OCI-LY7 (cell line): ENCODE results near the gene NAV2. TPM values are rescaled to one million over a fixed set of nuclear protein-coding genes. Genes with fewer than 3 reads are reported as not detected.

Experiments
- BruUV-seq: library from RNA; stranded (reverse); fragments of 400-500 nt; replicated peaks from 2 replicates; lab custom pipeline; 2021; lab: Mats Ljungman, UMichigan
- CTCF ChIA-PET: fragments of 300-600 bp; sonication (Branson Sonifier 250); formaldehyde crosslinking; loops from one replicate; lab custom pipeline; 2022; ENCODE audit warnings: antibody characterized with exemption; ENCODE audit not compliant: unreplicated experiment; lab: Charles Lee
- POLR2A ChIA-PET: fragments of 300-600 bp; sonication (Branson Sonifier 250); formaldehyde crosslinking; loops from one replicate; lab custom pipeline; 2022; ENCODE audit warnings: antibody characterized with exemption; lab: Charles Lee
- DNase-seq: peaks from one replicate; pipeline ENCODE4 v3.0.0-alpha.2; 2015; ENCODE audit warnings: low spot score
- H2AFZ ChIP-seq: fragments of 200-600 bp; sonication (generic), shearing (Covaris generic); 2 replicates; pipeline ENCODE4 v1.6.1; 2014; ENCODE audit warnings: mild to moderate bottlenecking, antibody characterized with exemption, low read length, moderate library complexity
- H3K27ac ChIP-seq: fragments of 200-600 bp; sonication (generic); 2 replicates; pipeline ENCODE4 v1.5.1; 2014; ENCODE audit warnings: mixed run types, low read depth, mild to moderate bottlenecking, moderate library complexity, low read length, inconsistent platforms; ENCODE audit not compliant: poor library complexity, severe bottlenecking
- H3K36me3 ChIP-seq: fragments of 200-600 bp; sonication (generic); 2 replicates; pipeline ENCODE4 v1.6.1; 2014; ENCODE audit warnings: mild to moderate bottlenecking, antibody characterized with exemption, low read length, moderate library complexity, mixed read lengths; ENCODE audit not compliant: insufficient read depth
- H3K4me1 ChIP-seq: fragments of 200-600 bp; sonication (generic); 2 replicates; pipeline ENCODE4 v1.5.1; 2014; ENCODE audit warnings: mild to moderate bottlenecking, low read length; ENCODE audit not compliant: insufficient read depth, poor library complexity, severe bottlenecking
- H3K4me2 ChIP-seq: fragments of 200-600 bp; sonication (generic); 2 replicates; pipeline ENCODE4 v1.6.1; 2014; ENCODE audit warnings: mild to moderate bottlenecking, low read length
- H3K4me3 ChIP-seq: fragments of 200-600 bp; sonication (generic); 2 replicates; pipeline ENCODE4 v1.5.1; 2014; ENCODE audit warnings: mild to moderate bottlenecking, low read depth, low read length; ENCODE audit not compliant: poor library complexity, severe bottlenecking
- H3K79me2 ChIP-seq: fragments of 200-600 bp; sonication (generic); 2 replicates; pipeline ENCODE4 v1.6.1; 2016; ENCODE audit warnings: low read depth, mild to moderate bottlenecking, low read length, moderate library complexity, mixed read lengths; ENCODE audit not compliant: insufficient read depth
- H3K9me2 ChIP-seq: fragments of 200-600 bp; sonication (generic); 2 replicates; pipeline ENCODE4 v1.6.1; 2016; ENCODE audit warnings: mild to moderate bottlenecking, low read length, mixed read lengths; ENCODE audit not compliant: insufficient read depth
- H3K9me3 ChIP-seq: fragments of 200-600 bp; sonication (generic); 2 replicates; pipeline ENCODE4 v1.6.1; 2014; ENCODE audit warnings: mild to moderate bottlenecking, mixed run types, low read length, mixed read lengths
- H4K20me1 ChIP-seq: fragments of 200-600 bp; sonication (generic); 2 replicates; pipeline ENCODE4 v1.6.1; 2014; ENCODE audit warnings: mild to moderate bottlenecking, antibody characterized with exemption, low read length, moderate library complexity, mixed read lengths; ENCODE audit not compliant: insufficient read depth
- EZH2phosphoT487 ChIP-seq: fragments of 200-600 bp; sonication (generic); IDR thresholded peaks from 2 replicates; pipeline ENCODE4 v1.6.1; 2018; ENCODE audit warnings: low read depth, borderline replicate concordance, mild to moderate bottlenecking, mixed run types, antibody characterized with exemption, low read length, moderate library complexity, mixed read lengths
- intact Hi-C: fragments of 100-400 bp; cut with micrococcal nuclease; formaldehyde crosslinking; loops from one replicate; pipeline ENCODE4 v1.10.0; 2022; ENCODE audit not compliant: unreplicated experiment
- total RNA-seq, 2 experiments: library from RNA; depleted of rRNA in 1 of 2; stranded (reverse); fragments of >200 nt in 1 of 2; shearing (Covaris generic) in 1 of 2; gene quantifications; 2 replicates each; pipeline ENCODE4 v1.2.3, GENCODE V29; 2014 to 2022
- TF ChIP-seq, protein P1 (sequence below): fragments of 200-600 bp; sonication (generic); conservative IDR thresholded peaks from 2 replicates; pipeline ENCODE4 v1.5.1; 2014; ENCODE audit warnings: mild to moderate bottlenecking, antibody characterized with exemption, low read length, moderate library complexity, mixed read lengths

The NAV2 gene
- total RNA-seq, 2 experiments from 2014 or later, result 0.06 to 0.68 TPM

DNA sequence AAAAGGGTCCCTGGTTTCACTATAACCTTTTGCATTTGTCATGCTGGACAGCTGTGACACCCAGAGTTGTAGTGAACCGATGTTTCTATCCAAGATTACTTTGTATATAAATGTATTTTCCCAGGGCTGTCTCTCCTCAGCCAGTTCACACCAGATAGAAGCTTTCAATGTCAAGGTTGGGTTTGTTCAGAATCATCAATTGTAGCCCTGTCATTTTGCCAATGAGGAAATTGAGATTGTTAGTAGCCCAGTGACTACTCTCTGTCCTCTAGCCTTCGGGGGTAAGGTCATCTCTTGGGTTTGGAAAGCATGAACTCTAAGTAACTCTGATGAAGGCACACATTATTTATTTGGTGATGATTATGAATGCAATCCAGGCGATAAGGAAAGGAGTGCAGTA lies 282.0 kb downstream of the NAV2 start:
- Histone ChIP-seq H4K20me1 (no peaks in the 10 kb centered on the region), H3K4me3 (no peak overlapping the region), H3K36me3 (no peaks in the 10 kb centered on the region), H3K79me2 (no peaks in the 10 kb centered on the region), H3K27ac (no peak overlapping the region), H3K4me2 (no peak overlapping the region), H3K4me1 (no peaks in the 10 kb centered on the region), H3K9me3 (no peaks in the 10 kb centered on the region), H3K9me2 (no peaks in the 10 kb centered on the region), H2AFZ (no peak overlapping the region)
- intact Hi-C loops, result no loop called here
- no TSS peak for BruUV-seq
- TF ChIP-seq, protein P1, sequence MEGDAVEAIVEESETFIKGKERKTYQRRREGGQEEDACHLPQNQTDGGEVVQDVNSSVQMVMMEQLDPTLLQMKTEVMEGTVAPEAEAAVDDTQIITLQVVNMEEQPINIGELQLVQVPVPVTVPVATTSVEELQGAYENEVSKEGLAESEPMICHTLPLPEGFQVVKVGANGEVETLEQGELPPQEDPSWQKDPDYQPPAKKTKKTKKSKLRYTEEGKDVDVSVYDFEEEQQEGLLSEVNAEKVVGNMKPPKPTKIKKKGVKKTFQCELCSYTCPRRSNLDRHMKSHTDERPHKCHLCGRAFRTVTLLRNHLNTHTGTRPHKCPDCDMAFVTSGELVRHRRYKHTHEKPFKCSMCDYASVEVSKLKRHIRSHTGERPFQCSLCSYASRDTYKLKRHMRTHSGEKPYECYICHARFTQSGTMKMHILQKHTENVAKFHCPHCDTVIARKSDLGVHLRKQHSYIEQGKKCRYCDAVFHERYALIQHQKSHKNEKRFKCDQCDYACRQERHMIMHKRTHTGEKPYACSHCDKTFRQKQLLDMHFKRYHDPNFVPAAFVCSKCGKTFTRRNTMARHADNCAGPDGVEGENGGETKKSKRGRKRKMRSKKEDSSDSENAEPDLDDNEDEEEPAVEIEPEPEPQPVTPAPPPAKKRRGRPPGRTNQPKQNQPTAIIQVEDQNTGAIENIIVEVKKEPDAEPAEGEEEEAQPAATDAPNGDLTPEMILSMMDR, result no peak
- no peak for TF ChIP-seq EZH2phosphoT487
- ChIA-PET CTCF (no interaction called here), POLR2A (no interaction called here)
- DNase-seq, result no peak

DNA sequence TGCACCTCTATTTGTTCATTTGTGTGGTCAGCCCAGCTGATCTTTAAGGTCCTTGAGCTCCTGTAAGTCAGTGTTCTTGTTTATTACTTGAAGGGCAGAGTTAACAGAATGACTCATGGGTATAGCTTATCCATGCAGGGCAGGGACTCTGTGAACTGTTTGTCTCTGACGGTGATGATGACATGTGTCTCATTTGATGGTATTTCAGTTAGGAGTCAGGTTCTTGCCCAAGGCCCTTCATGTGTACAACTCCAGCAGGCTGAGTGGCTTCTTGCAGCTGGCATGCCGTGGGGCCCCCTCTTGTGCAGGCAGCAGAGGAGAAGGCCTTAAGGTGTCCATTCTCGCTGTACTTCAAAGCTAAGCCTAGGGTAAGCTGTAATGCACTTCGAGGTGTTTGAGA lies 282.5 kb downstream of the NAV2 start:
- Histone ChIP-seq H3K27ac (no peak overlapping the region), H3K4me1 (no peaks in the 10 kb centered on the region), H3K79me2 (no peaks in the 10 kb centered on the region), H3K36me3 (no peaks in the 10 kb centered on the region), H2AFZ (no peak overlapping the region), H3K9me3 (no peaks in the 10 kb centered on the region), H3K9me2 (no peaks in the 10 kb centered on the region), H4K20me1 (no peaks in the 10 kb centered on the region), H3K4me3 (no peak overlapping the region), H3K4me2 (no peak overlapping the region)
- ChIA-PET CTCF (no interaction called here), POLR2A (no interaction called here)
- TF ChIP-seq EZH2phosphoT487, result no peak
- TF ChIP-seq, protein P1, result no peak
- DNase-seq, result no peak
- intact Hi-C loops, result no loop called here
- BruUV-seq, result no TSS peak

DNA sequence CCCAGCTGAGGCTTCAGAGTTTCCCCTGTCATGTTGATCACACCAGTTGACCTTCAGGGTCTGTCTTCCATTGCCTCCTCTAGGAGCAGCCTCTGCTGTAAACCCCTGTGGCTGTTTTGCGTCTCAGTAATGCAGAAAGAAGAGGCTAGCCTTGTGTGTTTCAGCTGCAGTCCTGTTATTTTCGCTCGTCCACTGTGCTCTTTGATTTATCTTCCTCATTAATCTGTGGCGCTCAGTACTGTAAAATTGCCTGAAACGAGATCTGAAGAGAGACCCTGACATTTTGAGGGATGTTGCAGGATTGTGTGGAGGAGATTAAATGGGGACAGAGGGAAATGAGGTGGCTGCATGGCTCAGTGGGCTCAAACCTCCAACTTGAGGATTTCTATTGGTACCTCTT lies 283.9 kb downstream of the NAV2 start:
- Histone ChIP-seq H3K4me3 (no peak overlapping the region), H3K9me3 (no peaks in the 10 kb centered on the region), H3K79me2 (no peaks in the 10 kb centered on the region), H3K9me2 (no peaks in the 10 kb centered on the region), H3K4me1 (no peaks in the 10 kb centered on the region), H2AFZ (no peak overlapping the region), H3K27ac (no peak overlapping the region), H3K36me3 (no peaks in the 10 kb centered on the region), H4K20me1 (no peaks in the 10 kb centered on the region), H3K4me2 (no peak overlapping the region)
- no peak for DNase-seq
- ChIA-PET POLR2A (no interaction called here), CTCF (no interaction called here)
- TF ChIP-seq, protein P1, result no peak
- no peak for TF ChIP-seq EZH2phosphoT487
- intact Hi-C loops, result no loop called here
- no TSS peak for BruUV-seq
